ENCODE results near the gene MRPS12. TPM values are rescaled to one million over a fixed set of nuclear protein-coding genes. Genes with fewer than 3 reads are reported as not detected.

MRPS12 gene
- total RNA-seq, result 17.8 TPM

GRCh38 chr19:38930776-38931520 is at the start of gene MRPS12:
TSS of gene MRPS12 (plus strand) at chr19:38930944. CDS start at chr19:38931295, 351 bp downstream.

GRCh38 chr19:38899447-38900201 is 31.1 kb upstream of the MRPS12 start, which contains the start of the genes NFKBIB and SIRT2:
TSS of gene NFKBIB (plus strand) at chr19:38899969. CDS start at chr19:38900033, 64 bp downstream.
TSS of gene SIRT2 (minus strand) at chr19:38899618. CDS start at chr19:38899521, 97 bp downstream.

GRCh38 chr19:38929929-38930775 is 592 bp upstream of the MRPS12 start, which contains the start of gene SARS2:
TSS of gene SARS2 (minus strand) at chr19:38930763. CDS start at chr19:38930736, 27 bp downstream.

GRCh38 chr19:38975214-38975860 is 44.6 kb downstream of the MRPS12 start, which contains the start of gene FBXO17:
TSS of gene FBXO17 (minus strand) at chr19:38975742. CDS start at chr19:38950319, 25,423 bp downstream.

Other genes with a start within 250 kb of the MRPS12 start
- gene CAPN12, start 186.5 kb upstream of the MRPS12 start, total RNA-seq, result 1.2 TPM
- gene LGALS7, start 157.4 kb upstream of the MRPS12 start, total RNA-seq, result not detected
- not detected for gene LGALS7B, start 141.7 kb upstream of the MRPS12 start, total RNA-seq
- 0.69 TPM for gene LGALS4, start 118.0 kb upstream of the MRPS12 start, total RNA-seq
- 47.1 TPM for gene ECH1, start 99.2 kb upstream of the MRPS12 start, total RNA-seq
- 273 TPM for gene HNRNPL, start 81.0 kb upstream of the MRPS12 start, total RNA-seq
- gene RINL, start 52.7 kb upstream of the MRPS12 start, total RNA-seq, result 14.1 TPM
- 98.7 TPM for gene SIRT2, start 31.3 kb upstream of the MRPS12 start, total RNA-seq
- gene NFKBIB, start 31.0 kb upstream of the MRPS12 start, total RNA-seq, result 4.8 TPM
- 0.69 TPM for gene CCER2, start 18.8 kb upstream of the MRPS12 start, total RNA-seq
- gene SARS2, start 181 bp upstream of the MRPS12 start, total RNA-seq, result 9.0 TPM
- 4.6 TPM for gene FBXO17, start 44.8 kb downstream of the MRPS12 start, total RNA-seq
- 10.4 TPM for gene FBXO27, start 101.6 kb downstream of the MRPS12 start, total RNA-seq
- gene ACP7, start 153.4 kb downstream of the MRPS12 start, total RNA-seq, result not detected
- gene PAK4, start 194.8 kb downstream of the MRPS12 start, total RNA-seq, result 2.5 TPM